HepG2 (cell line): ENCODE measurements around the gene SLC27A3. TPM values are rescaled to one million over a fixed set of nuclear protein-coding genes. Genes with fewer than 3 reads are reported as not detected.

Experiments used
- ATAC-seq: fragments of 200-7000 bp; cut with Tn5 transposase; 3 replicates; pipeline ENCODE4 v1.9.1; 2020; ENCODE audit warnings: mild to moderate bottlenecking, moderate library complexity
- BruUV-seq: library from RNA; stranded (reverse); fragments of 400-500 nt; replicated peaks from 2 replicates; lab custom pipeline; 2021; lab: Mats Ljungman, UMichigan
- CTCF ChIA-PET: fragments of 300-600 bp; formaldehyde crosslinking; extraction: SDS; loops from one replicate; lab custom pipeline; 2021; ENCODE audit warnings: low total read pairs, inconsistent platforms, low intra/inter-chr PET ratio; lab: Yijun Ruan, JAX
- POLR2A ChIA-PET: fragments of 350-600 bp; sonication (Branson Sonifier 250); formaldehyde crosslinking; loops from one replicate; lab custom pipeline; 2020; ENCODE audit warnings: antibody characterized with exemption, inconsistent platforms; lab: Yijun Ruan, JAX
- DNase-seq: peaks from one replicate; pipeline ENCODE4 v3.0.0-alpha.2; 2015; ENCODE audit warnings: low spot score
- FAIRE-seq: peaks from 3 replicates; lab custom pipeline; 2011; peaks lifted over from hg19 to GRCh38; lab: Jason Lieb, UNC
- H2AFZ ChIP-seq: one replicate; pipeline ENCODE4 v1.6.1; 2011; ENCODE audit warnings: low read length, inconsistent platforms
- H3K27ac ChIP-seq: fragments of 300-600 bp; 3 replicates; pipeline ENCODE4 v1.8.0; 2011; ENCODE audit warnings: mixed run types, mild to moderate bottlenecking, mixed read lengths, low read length, inconsistent platforms; ENCODE audit not compliant: insufficient read depth; ENCODE audit errors: extremely low read length
- H3K27me3 ChIP-seq, 2 experiments: fragments of 200-600 bp in 1 of 2; 2 replicates in 1 of 2; 3 replicates in 1 of 2; pipeline versions ENCODE4 v1.6.0 to v1.8.0; 2011; ENCODE audit warnings: low read length in 2 of 2, mild to moderate bottlenecking in 2 of 2, moderate library complexity in 2 of 2, inconsistent platforms in 1 of 2; ENCODE audit not compliant: insufficient read depth in 2 of 2, control insufficient read depth in 1 of 2
- H3K36me3 ChIP-seq, 2 experiments: fragments of 200-600 bp in 1 of 2; replicated peaks in 1 of 2; 2 replicates in 1 of 2; 3 replicates in 1 of 2; pipeline versions ENCODE4 v1.5.1 to v1.8.0; 2011; ENCODE audit warnings: low read length in 2 of 2, inconsistent platforms in 1 of 2; ENCODE audit not compliant: insufficient read depth in 2 of 2, control insufficient read depth in 1 of 2
- H3K4me1 ChIP-seq: 2 replicates; pipeline ENCODE4 v1.5.1; 2012; ENCODE audit warnings: low read length, inconsistent platforms; ENCODE audit not compliant: insufficient read depth
- H3K4me2 ChIP-seq: 2 replicates; pipeline ENCODE4 v1.6.0; 2011; ENCODE audit warnings: low read depth, low read length, inconsistent platforms
- H3K4me3 ChIP-seq, 3 experiments: fragments of 200-600 bp in 1 of 3; sonication (generic), shearing (Covaris generic) in 1 of 3; replicated peaks in 1 of 3; 2 replicates each; pipeline ENCODE4 v1.5.1; 2011 to 2016; ENCODE audit warnings: low read length in 3 of 3, inconsistent platforms in 2 of 3, low read depth in 2 of 3, mild to moderate bottlenecking in 2 of 3, control low read depth in 1 of 3, mixed read lengths in 1 of 3; ENCODE audit not compliant: insufficient read depth in 1 of 3
- H3K79me2 ChIP-seq: one replicate; pipeline ENCODE4 v1.6.1; 2011; ENCODE audit warnings: low read length, inconsistent platforms; ENCODE audit not compliant: insufficient read depth
- H3K9ac ChIP-seq: 2 replicates; pipeline ENCODE4 v1.6.0; 2011; ENCODE audit warnings: mild to moderate bottlenecking, low read depth, low read length, inconsistent platforms; ENCODE audit not compliant: insufficient read depth
- H3K9me3 ChIP-seq: 2 replicates; pipeline ENCODE4 v1.5.1; 2012; ENCODE audit warnings: mild to moderate bottlenecking, low read length
- H4K20me1 ChIP-seq: 2 replicates; pipeline ENCODE4 v1.6.0; 2011; ENCODE audit warnings: inconsistent platforms, mild to moderate bottlenecking, low read length, moderate library complexity; ENCODE audit not compliant: insufficient read depth
- EHMT2 ChIP-seq: fragments of 200-600 bp; sonication (generic); IDR thresholded peaks from 2 replicates; pipeline ENCODE4 v1.7.0; 2017; ENCODE audit warnings: antibody characterized with exemption, low read depth, low read length, borderline replicate concordance
- ISX ChIP-seq: sonication (generic); formaldehyde crosslinking; conservative IDR thresholded peaks from 2 replicates; pipeline ENCODE4 v1.5.0; 2020; ENCODE audit warnings: missing genetic modification reagents
- NFRKB ChIP-seq: fragments of 450-650 bp; IDR thresholded peaks from 2 replicates; pipeline ENCODE4 v1.6.1; 2017
- POLR2G ChIP-seq: fragments of 200-400 bp; formaldehyde crosslinking; IDR thresholded peaks from 2 replicates; pipeline ENCODE4 v1.6.1; 2018; ENCODE audit warnings: mild to moderate bottlenecking, low read depth, low read length, moderate library complexity
- SATB2 ChIP-seq: sonication (generic); formaldehyde crosslinking; IDR thresholded peaks from 2 replicates; pipeline ENCODE4 v1.5.0; 2020; ENCODE audit warnings: missing genetic modification reagents
- SRF ChIP-seq: IDR thresholded peaks from 2 replicates; pipeline ENCODE4 v1.6.1; 2011; ENCODE audit warnings: mild to moderate bottlenecking, low read depth, low read length, moderate library complexity
- THRA ChIP-seq: sonication (generic); formaldehyde crosslinking; IDR thresholded peaks from 2 replicates; pipeline ENCODE4 v1.4.0; 2020; ENCODE audit warnings: missing genetic modification reagents, borderline replicate concordance
- ZNF17 ChIP-seq: sonication (generic); formaldehyde crosslinking; IDR thresholded peaks from 2 replicates; pipeline ENCODE4 v1.5.0; 2020; ENCODE audit warnings: mild to moderate bottlenecking, missing genetic modification reagents
- ZNF234 ChIP-seq: sonication (generic); formaldehyde crosslinking; conservative IDR thresholded peaks from 2 replicates; pipeline ENCODE4 v1.5.1; 2020; ENCODE audit warnings: mild to moderate bottlenecking, missing genetic modification reagents
- ZNF235 ChIP-seq: sonication (generic); formaldehyde crosslinking; IDR thresholded peaks from 2 replicates; pipeline ENCODE4 v1.8.1; 2023; ENCODE audit warnings: mild to moderate bottlenecking, missing genetic modification reagents, borderline replicate concordance
- ZNF264 ChIP-seq: sonication (generic); formaldehyde crosslinking; IDR thresholded peaks from 2 replicates; pipeline ENCODE4 v1.4.0; 2020; ENCODE audit warnings: missing genetic modification reagents
- ZNF569 ChIP-seq: sonication (generic); formaldehyde crosslinking; IDR thresholded peaks from 2 replicates; pipeline ENCODE4 v1.5.0; 2020; ENCODE audit warnings: mild to moderate bottlenecking, missing genetic modification reagents, moderate library complexity, borderline replicate concordance
- ZNF761 ChIP-seq: sonication (generic); formaldehyde crosslinking; conservative IDR thresholded peaks from 2 replicates; pipeline ENCODE4 v1.4.0; 2020; ENCODE audit warnings: mild to moderate bottlenecking, missing genetic modification reagents
- ZNF777 ChIP-seq: sonication (generic); formaldehyde crosslinking; IDR thresholded peaks from 2 replicates; pipeline ENCODE4 v1.4.0; 2020; ENCODE audit warnings: missing genetic modification reagents
- ZNF782 ChIP-seq: sonication (generic); formaldehyde crosslinking; IDR thresholded peaks from 2 replicates; pipeline ENCODE4 v1.4.0; 2020; ENCODE audit warnings: missing genetic modification reagents, mild to moderate bottlenecking, borderline replicate concordance
- ZNF792 ChIP-seq: IDR thresholded peaks from 2 replicates; pipeline ENCODE4 v1.6.1; 2016
- WGBS: methylation state at CpG from one replicate; pipeline ENCODE4 v1.1.6; 2017; ENCODE audit warnings: low lambda C conversion rate; 5-methylcytosine and 5-hydroxymethylcytosine counted together
- in situ Hi-C: cut with HindIII; loops from 2 replicates; pipeline ENCODE4 v1.10.0; 2017; ENCODE audit warnings: low pct_unique_long_range_greater_than_20kb; ENCODE audit not compliant: extremely low pct_ligation_motif_present
- intact Hi-C: fragments of 100-400 bp; cut with micrococcal nuclease; formaldehyde crosslinking; loops from one replicate; pipeline ENCODE4 v1.10.0; 2022; ENCODE audit not compliant: unreplicated experiment
- polyA plus RNA-seq, 8 experiments: library from polyadenylated mRNA; depleted of rRNA in 3 of 8; stranded (reverse) in 7 of 8; unstranded in 1 of 8; fragments of >200 nt; fragmentation: Illumina TruSeq in 4 of 8; extraction: Trizol in 4 of 8; gene quantifications; 2 replicates each; pipeline versions ENCODE4 v1.2.1 to v1.2.3, GENCODE V29; 2011 to 2016; ENCODE audit warnings: low read depth in 4 of 8, missing spikeins in 1 of 8, mixed read lengths in 1 of 8; ENCODE audit not compliant: insufficient read depth in 1 of 8
- total RNA-seq, 5 experiments: library from RNA; depleted of rRNA; stranded (reverse); fragments of >200 nt; fragmentation: Illumina TruSeq; extraction: Trizol; gene quantifications; 2 replicates each; pipeline ENCODE4 v1.2.3, GENCODE V29; 2016; ENCODE audit warnings: low read depth in 1 of 5
- TF ChIP-seq, protein P1 (sequence below): IDR thresholded peaks from 2 replicates; pipeline ENCODE4 v1.6.1; 2016; ENCODE audit warnings: mild to moderate bottlenecking
- TF ChIP-seq, protein P2 (sequence below): sonication (generic); formaldehyde crosslinking; IDR thresholded peaks from 2 replicates; pipeline ENCODE4 v1.5.0; 2020; ENCODE audit warnings: missing genetic modification reagents
- TF ChIP-seq, protein P3 (sequence below): sonication (generic); formaldehyde crosslinking; IDR thresholded peaks from 2 replicates; pipeline ENCODE4 v1.9.0; 2021; ENCODE audit warnings: missing genetic modification reagents, mild to moderate bottlenecking, borderline replicate concordance

Gene SLC27A3
- total and polyA plus RNA-seq, 2 of the 13 experiments (the other 11 are each of a cell fraction or from before 2014, with no cell fraction given), result 4.3 to 10.3 TPM

GRCh38 chr1:153776352-153776751 lies 1.1 kb downstream of the SLC27A3 start:
- TF ChIP-seq ZNF264 (no peak), ZNF777 (CRISPR knock-in tag) (no peak), ZNF792 (CRISPR knock-in tag) (no peak), ZNF569 (CRISPR knock-in tag) (no peak), ZNF235 (CRISPR knock-in tag) (no peak), ISX (no peak), ZNF761 (CRISPR knock-in tag) (no peak), EHMT2 (no peak), ZNF234 (no peak), ZNF782 (CRISPR knock-in tag) (no peak), POLR2G (no peak), NFRKB (no peak), THRA (CRISPR knock-in tag) (no peak), SATB2 (CRISPR knock-in tag) (no peak), SRF (no peak), ZNF17 (CRISPR knock-in tag) (no peak)
- TF ChIP-seq, protein P1, sequence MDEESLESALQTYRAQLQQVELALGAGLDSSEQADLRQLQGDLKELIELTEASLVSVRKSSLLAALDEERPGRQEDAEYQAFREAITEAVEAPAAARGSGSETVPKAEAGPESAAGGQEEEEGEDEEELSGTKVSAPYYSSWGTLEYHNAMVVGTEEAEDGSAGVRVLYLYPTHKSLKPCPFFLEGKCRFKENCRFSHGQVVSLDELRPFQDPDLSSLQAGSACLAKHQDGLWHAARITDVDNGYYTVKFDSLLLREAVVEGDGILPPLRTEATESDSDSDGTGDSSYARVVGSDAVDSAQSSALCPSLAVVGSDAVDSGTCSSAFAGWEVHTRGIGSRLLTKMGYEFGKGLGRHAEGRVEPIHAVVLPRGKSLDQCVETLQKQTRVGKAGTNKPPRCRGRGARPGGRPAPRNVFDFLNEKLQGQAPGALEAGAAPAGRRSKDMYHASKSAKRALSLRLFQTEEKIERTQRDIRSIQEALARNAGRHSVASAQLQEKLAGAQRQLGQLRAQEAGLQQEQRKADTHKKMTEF (CRISPR knock-in tag), result no peak
- TF ChIP-seq, protein P2, sequence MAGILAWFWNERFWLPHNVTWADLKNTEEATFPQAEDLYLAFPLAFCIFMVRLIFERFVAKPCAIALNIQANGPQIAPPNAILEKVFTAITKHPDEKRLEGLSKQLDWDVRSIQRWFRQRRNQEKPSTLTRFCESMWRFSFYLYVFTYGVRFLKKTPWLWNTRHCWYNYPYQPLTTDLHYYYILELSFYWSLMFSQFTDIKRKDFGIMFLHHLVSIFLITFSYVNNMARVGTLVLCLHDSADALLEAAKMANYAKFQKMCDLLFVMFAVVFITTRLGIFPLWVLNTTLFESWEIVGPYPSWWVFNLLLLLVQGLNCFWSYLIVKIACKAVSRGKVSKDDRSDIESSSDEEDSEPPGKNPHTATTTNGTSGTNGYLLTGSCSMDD (CRISPR knock-in tag), result no peak
- TF ChIP-seq, protein P3, sequence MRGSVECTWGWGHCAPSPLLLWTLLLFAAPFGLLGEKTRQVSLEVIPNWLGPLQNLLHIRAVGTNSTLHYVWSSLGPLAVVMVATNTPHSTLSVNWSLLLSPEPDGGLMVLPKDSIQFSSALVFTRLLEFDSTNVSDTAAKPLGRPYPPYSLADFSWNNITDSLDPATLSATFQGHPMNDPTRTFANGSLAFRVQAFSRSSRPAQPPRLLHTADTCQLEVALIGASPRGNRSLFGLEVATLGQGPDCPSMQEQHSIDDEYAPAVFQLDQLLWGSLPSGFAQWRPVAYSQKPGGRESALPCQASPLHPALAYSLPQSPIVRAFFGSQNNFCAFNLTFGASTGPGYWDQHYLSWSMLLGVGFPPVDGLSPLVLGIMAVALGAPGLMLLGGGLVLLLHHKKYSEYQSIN (CRISPR knock-in tag), result no peak
- DNase-seq, result no peak
- H3K4me3 ChIP-seq, result peak overlapping the region; percentile 70 to 83 (median 75)
- ChIA-PET CTCF (no interaction called here), POLR2A (interaction anchor here (0.7 to 2.4 kb wide), 13 partner anchors 10 to 273 kb away, joined by 3 to 14 read pairs (median 4); partner anchors contain the start of genes INTS3, JTB, RPS27 and S100A1)
- H3K4me2 ChIP-seq, result peak overlapping the region; percentile 92
- no peak for FAIRE-seq
- peaks cover 6 to 20% of the 10 kb centered on the region in 2 experiments; a peak in 3 of 5 replicates for H3K36me3 ChIP-seq
- peaks cover 57% of the 10 kb centered on the region for H3K4me1 ChIP-seq
- 37% methylated on average over 5 of the region's 10 CpGs for WGBS
- peak overlapping the region; percentile 63; the same call in 1 of the 2 replicates for H3K9ac ChIP-seq
- no peaks in the 10 kb centered on the region for H3K27me3 ChIP-seq
- H3K27ac ChIP-seq, result no peak overlapping the region
- intact Hi-C loops, result no loop called here
- ATAC-seq, result peak; percentile 2
- no peak overlapping the region for H2AFZ ChIP-seq
- in situ Hi-C loops, result loop anchor here (10.0 kb wide), 1 partner anchor 262 kb away; no protein-coding TSS in a partner anchor
- H3K9me3 ChIP-seq, result no peaks in the 10 kb centered on the region
- no peaks in the 10 kb centered on the region for H4K20me1 ChIP-seq
- no peaks in the 10 kb centered on the region for H3K79me2 ChIP-seq
- no TSS peak for BruUV-seq
